Ammon's horn (tissue), 1 donor: ENCODE measurements around the gene DACH1.
"Not testable (repeated sequence)": the region's sequence is repeated elsewhere in the genome, so short reads cannot be mapped to it uniquely, and the experiment has no call there.

Experiments used
- DNase-seq: peaks from one replicate; pipeline ENCODE4 v3.0.0-alpha.2; 2016; ENCODE audit warnings: low spot score

Gene DACH1

GRCh38 chr13:71828564-71828963 is 38.4 kb downstream of the DACH1 start:
- DNase-seq: no peak

GRCh38 chr13:71828117-71828516 is 38.9 kb downstream of the DACH1 start:
- DNase-seq: no peak

- no peak for DNase-seq
Measured at GRCh38 chr13:71827241-71827640, 39.8 kb downstream of the DACH1 start.

GRCh38 chr13:71820699-71821098 is 46.3 kb downstream of the DACH1 start:
- DNase-seq: no peak

- DNase-seq: no peak
Measured at GRCh38 chr13:71817335-71817734, 49.7 kb downstream of the DACH1 start.

GRCh38 chr13:71814806-71815360 is 52.1 kb downstream of the DACH1 start:
- no peak for DNase-seq

- DNase-seq: no peak
Measured at GRCh38 chr13:71813187-71813586, 53.8 kb downstream of the DACH1 start.

- DNase-seq: no peak
Measured at GRCh38 chr13:71811344-71811743, 55.7 kb downstream of the DACH1 start.

- no peak for DNase-seq
Measured at GRCh38 chr13:71808708-71809107, 58.3 kb downstream of the DACH1 start.

- DNase-seq: no peak
Measured at GRCh38 chr13:71806886-71807285, 60.1 kb downstream of the DACH1 start.

- no peak for DNase-seq
Measured at GRCh38 chr13:71803066-71803465, 63.9 kb downstream of the DACH1 start.

- peak; percentile 9 for DNase-seq
Measured at GRCh38 chr13:71801781-71802180, 65.2 kb downstream of the DACH1 start.

- DNase-seq: no peak
Measured at GRCh38 chr13:71801165-71801760, 65.7 kb downstream of the DACH1 start.

- DNase-seq: no peak
Measured at GRCh38 chr13:71799324-71799723, 67.7 kb downstream of the DACH1 start.

GRCh38 chr13:71798707-71799106 is 68.3 kb downstream of the DACH1 start:
- no peak for DNase-seq

- DNase-seq: peak; percentile 4
Measured at GRCh38 chr13:71797517-71797916, 69.5 kb downstream of the DACH1 start.

GRCh38 chr13:71789693-71790329 is 77.2 kb downstream of the DACH1 start:
- DNase-seq: no peak

GRCh38 chr13:71789037-71789436 is 78.0 kb downstream of the DACH1 start:
- DNase-seq: no peak

GRCh38 chr13:71787414-71787813 is 79.6 kb downstream of the DACH1 start:
- no peak for DNase-seq

GRCh38 chr13:71786875-71787274 is 80.1 kb downstream of the DACH1 start:
- no peak for DNase-seq

- DNase-seq: no peak
Measured at GRCh38 chr13:71785361-71785760, 81.6 kb downstream of the DACH1 start.

GRCh38 chr13:71780546-71780945 is 86.5 kb downstream of the DACH1 start:
- no peak for DNase-seq

GRCh38 chr13:71778998-71779397 is 88.0 kb downstream of the DACH1 start:
- DNase-seq: not testable (repeated sequence)

- DNase-seq: no peak
Measured at GRCh38 chr13:71775966-71776365, 91.0 kb downstream of the DACH1 start.
